Activated CD4-positive, alpha-beta T cell treated with anti-CD3 and anti-CD28 coated beads for 24 hours (primary cell): ENCODE data around the gene NUCKS1.
A peak's percentile ranks its signal among the peaks of the same experiment; 100 is the strongest.
"Not testable (repeated sequence)": the region's sequence is repeated elsewhere in the genome, so short reads cannot be mapped to it uniquely, and the experiment has no call there.

Experiments used
- DNase-seq, 2 donors: peaks; one replicate each; pipeline ENCODE4 v3.0.0-alpha.2; 2020; ENCODE audit warnings: low read depth in 2 of 2

NUCKS1 gene

GRCh38 chr1:205729945-205730610 lies 19.9 kb downstream of the NUCKS1 start:
- DNase-seq: no peak

GRCh38 chr1:205726619-205727125 lies 23.3 kb downstream of the NUCKS1 start:
- DNase-seq: no peak

GRCh38 chr1:205725514-205725913 lies 24.5 kb downstream of the NUCKS1 start:
- DNase-seq: no peak

GRCh38 chr1:205720740-205721139 lies 29.2 kb downstream of the NUCKS1 start:
- not testable (repeated sequence) for DNase-seq

GRCh38 chr1:205719762-205720161 lies 30.2 kb downstream of the NUCKS1 start:
- DNase-seq: no peak

GRCh38 chr1:205719015-205719414 lies 31.0 kb downstream of the NUCKS1 start:
- no peak for DNase-seq

GRCh38 chr1:205716371-205717132 lies 33.4 kb downstream of the NUCKS1 start:
- DNase-seq: no peak

GRCh38 chr1:205715628-205716027 lies 34.4 kb downstream of the NUCKS1 start:
- DNase-seq: no peak

GRCh38 chr1:205714906-205715246 lies 35.1 kb downstream of the NUCKS1 start:
- no peak for DNase-seq

- no peak for DNase-seq
These were observed 35.6 kb downstream of the NUCKS1 start for GRCh38 chr1:205714190-205714905.

- DNase-seq: peak; percentile 26 to 71
These were observed 38.6 kb downstream of the NUCKS1 start for GRCh38 chr1:205711105-205712048.

GRCh38 chr1:205710201-205711062 lies 39.5 kb downstream of the NUCKS1 start:
- no peak for DNase-seq

- no peak for DNase-seq
These were observed 40.3 kb downstream of the NUCKS1 start for GRCh38 chr1:205709640-205710039.

- DNase-seq: no peak
These were observed 41.0 kb downstream of the NUCKS1 start for GRCh38 chr1:205709059-205709398.

- DNase-seq: no peak
These were observed 43.1 kb downstream of the NUCKS1 start for GRCh38 chr1:205706601-205707502.

- DNase-seq: no peak
These were observed 45.1 kb downstream of the NUCKS1 start for GRCh38 chr1:205704903-205705302.

GRCh38 chr1:205703072-205703471 lies 46.9 kb downstream of the NUCKS1 start:
- no peak for DNase-seq

GRCh38 chr1:205701891-205702290 lies 48.1 kb downstream of the NUCKS1 start:
- DNase-seq: no peak

- DNase-seq: no peak
These were observed 48.6 kb downstream of the NUCKS1 start for GRCh38 chr1:205701420-205701819.
